Immature natural killer cell (primary cell): ENCODE results near the gene LEP. TPM values are rescaled to one million over a fixed set of nuclear protein-coding genes. Genes with fewer than 3 reads are reported as not detected.
A peak's percentile ranks its signal among the peaks of the same experiment; 100 is the strongest.

Experiments
- DNase-seq, 3 donors: peaks; one replicate each; pipeline ENCODE4 v3.0.0; 2022; ENCODE audit warnings: mixed read lengths in 1 of 3
- H3K27ac Mint-ChIP-seq, 6 donors: one replicate each; pipeline ENCODE4 v1.8.0; 2020; ENCODE audit warnings: mixed read lengths in 6 of 6, mild to moderate bottlenecking in 5 of 6, inconsistent platforms in 4 of 6, moderate library complexity in 3 of 6
- H3K27me3 Mint-ChIP-seq, 3 donors: one replicate each; pipeline ENCODE4 v1.8.0; 2020 to 2021; ENCODE audit warnings: low read depth in 3 of 3, mild to moderate bottlenecking in 3 of 3, mixed read lengths in 3 of 3, moderate library complexity in 3 of 3, inconsistent platforms in 1 of 3
- H3K36me3 Mint-ChIP-seq, 3 donors: one replicate each; pipeline ENCODE4 v1.8.0; 2020; ENCODE audit warnings: mixed read lengths in 3 of 3, inconsistent platforms in 2 of 3, mild to moderate bottlenecking in 2 of 3
- H3K4me1 Mint-ChIP-seq, 2 donors: one replicate each; pipeline ENCODE4 v1.8.0; 2020; ENCODE audit warnings: inconsistent platforms in 2 of 2, mild to moderate bottlenecking in 2 of 2, mixed read lengths in 2 of 2, moderate library complexity in 1 of 2
- H3K4me3 Mint-ChIP-seq, 5 donors: one replicate each; pipeline ENCODE4 v1.8.0; 2020; ENCODE audit warnings: mild to moderate bottlenecking in 5 of 5, mixed read lengths in 5 of 5, inconsistent platforms in 3 of 5, moderate library complexity in 3 of 5
- H3K9me3 Mint-ChIP-seq, 6 donors: one replicate each; pipeline ENCODE4 v1.8.0; 2020; ENCODE audit warnings: mild to moderate bottlenecking in 6 of 6, mixed read lengths in 6 of 6, inconsistent platforms in 4 of 6, moderate library complexity in 3 of 6
- polyA plus RNA-seq, 3 donors: library from polyadenylated mRNA; unstranded; fragments of 300-500 nt; fragmentation: Illumina TruSeq; gene quantifications; one replicate each; pipeline ENCODE4 v1.2.3, GENCODE V29; 2021

LEP gene
- polyA plus RNA-seq, 3 donors from 2014 or later = not detected

GRCh38 chr7:128243273-128243672 lies 2.2 kb downstream of the LEP start:
- H3K27ac Mint-ChIP-seq = no peak overlapping the region
- H3K4me3 Mint-ChIP-seq = no peak overlapping the region
- no peaks in the 10 kb centered on the region for H3K4me1 Mint-ChIP-seq
- H3K9me3 Mint-ChIP-seq = peaks cover 6 to 15% (median 13%) of the 10 kb centered on the region in 6 donors
- H3K36me3 Mint-ChIP-seq = peaks cover 0 to 7% (median 4%) of the 10 kb centered on the region in 3 donors
- H3K27me3 Mint-ChIP-seq = peaks cover 6 to 8% (median 7%) of the 10 kb centered on the region in 3 donors
- no peak for DNase-seq

- Mint-ChIP-seq H3K4me3 (no peak overlapping the region), H3K27me3 (peaks cover 4 to 7% (median 6%) of the 10 kb centered on the region in 3 donors), H3K36me3 (no peaks in the 10 kb centered on the region), H3K9me3 (peaks cover 0 to 6% (median 0%) of the 10 kb centered on the region in 6 donors), H3K4me1 (no peaks in the 10 kb centered on the region), H3K27ac (peak overlapping the region in 1 of 6 donors; percentile 60)
- DNase-seq = no peak
Measured at GRCh38 chr7:128244861-128245260, 3.8 kb downstream of the LEP start.

- H3K4me3 Mint-ChIP-seq = no peak overlapping the region
- H3K4me1 Mint-ChIP-seq = no peaks in the 10 kb centered on the region
- peak overlapping the region in 1 of 6 donors; percentile 54 for H3K27ac Mint-ChIP-seq
- DNase-seq = no peak
- peaks cover 2 to 7% (median 5%) of the 10 kb centered on the region in 3 donors for H3K27me3 Mint-ChIP-seq
- no peaks in the 10 kb centered on the region for H3K9me3 Mint-ChIP-seq
- H3K36me3 Mint-ChIP-seq = no peaks in the 10 kb centered on the region
Measured at GRCh38 chr7:128247108-128247507, 6.0 kb downstream of the LEP start.

- Mint-ChIP-seq H3K4me3 (no peak overlapping the region), H3K9me3 (no peaks in the 10 kb centered on the region), H3K4me1 (peaks cover 0 to under 1% of the 10 kb centered on the region in 2 donors), H3K27ac (peak overlapping the region in 1 of 6 donors; percentile 54), H3K27me3 (peaks cover 2 to 5% (median 5%) of the 10 kb centered on the region in 3 donors), H3K36me3 (no peaks in the 10 kb centered on the region)
- no peak for DNase-seq
Measured at GRCh38 chr7:128247640-128248194, 6.6 kb downstream of the LEP start.

GRCh38 chr7:128251337-128251736 lies 10.3 kb downstream of the LEP start:
- Mint-ChIP-seq H3K4me1 (peaks cover 0 to 5% of the 10 kb centered on the region in 2 donors), H3K27me3 (peaks cover 0 to 4% (median 0%) of the 10 kb centered on the region in 3 donors), H3K27ac (no peak overlapping the region), H3K9me3 (no peaks in the 10 kb centered on the region), H3K36me3 (no peaks in the 10 kb centered on the region), H3K4me3 (no peak overlapping the region)
- no peak for DNase-seq

- no peak overlapping the region for H3K4me3 Mint-ChIP-seq
- no peak for DNase-seq
- H3K27ac Mint-ChIP-seq = peak overlapping the region in 2 of 6 donors; percentile 5 to 36
- no peaks in the 10 kb centered on the region for H3K36me3 Mint-ChIP-seq
- no peaks in the 10 kb centered on the region for H3K9me3 Mint-ChIP-seq
- H3K4me1 Mint-ChIP-seq = peaks cover 0 to 5% of the 10 kb centered on the region in 2 donors
- peaks cover 0 to 5% (median 2%) of the 10 kb centered on the region in 3 donors for H3K27me3 Mint-ChIP-seq
Measured at GRCh38 chr7:128253701-128254100, 12.6 kb downstream of the LEP start.

- Mint-ChIP-seq H3K9me3 (no peaks in the 10 kb centered on the region), H3K27ac (no peak overlapping the region), H3K36me3 (no peaks in the 10 kb centered on the region), H3K4me1 (peaks cover 0 to 5% of the 10 kb centered on the region in 2 donors), H3K27me3 (peaks cover 0 to 5% (median 2%) of the 10 kb centered on the region in 3 donors), H3K4me3 (no peak overlapping the region)
- DNase-seq = no peak
Measured at GRCh38 chr7:128254470-128254869, 13.4 kb downstream of the LEP start.

GRCh38 chr7:128255271-128255670 lies 14.2 kb downstream of the LEP start:
- Mint-ChIP-seq H3K27me3 (peaks cover 0 to 5% (median 2%) of the 10 kb centered on the region in 3 donors), H3K9me3 (no peaks in the 10 kb centered on the region), H3K27ac (no peak overlapping the region), H3K36me3 (no peaks in the 10 kb centered on the region), H3K4me3 (no peak overlapping the region), H3K4me1 (peaks cover 0 to 5% of the 10 kb centered on the region in 2 donors)
- no peak for DNase-seq

- H3K4me3 Mint-ChIP-seq = no peak overlapping the region
- H3K27ac Mint-ChIP-seq = peak overlapping the region in 2 of 6 donors; percentile 46 to 61
- no peak for DNase-seq
Measured at GRCh38 chr7:128257458-128257857, 16.4 kb downstream of the LEP start.

GRCh38 chr7:128259131-128260061 lies 18.3 kb downstream of the LEP start:
- Mint-ChIP-seq H3K36me3 (no peaks in the 10 kb centered on the region), H3K4me3 (no peak overlapping the region), H3K9me3 (no peaks in the 10 kb centered on the region), H3K27ac (no peak overlapping the region), H3K4me1 (no peaks in the 10 kb centered on the region), H3K27me3 (peaks cover 3 to 8% (median 7%) of the 10 kb centered on the region in 3 donors)
- no peak for DNase-seq

More at GRCh38 chr7:128257458-128257857, 16.4 kb downstream of the LEP start:
- Mint-ChIP-seq H3K36me3 (no peaks in the 10 kb centered on the region), H3K4me1 (peaks cover 0 to 5% of the 10 kb centered on the region in 2 donors), H3K9me3 (no peaks in the 10 kb centered on the region), H3K27me3 (peaks cover 2 to 6% (median 3%) of the 10 kb centered on the region in 3 donors)

GRCh38 chr7:128260069-128260795 lies 19.2 kb downstream of the LEP start:
- H3K4me3 Mint-ChIP-seq = no peak overlapping the region
- H3K4me1 Mint-ChIP-seq = no peaks in the 10 kb centered on the region
- no peak overlapping the region for H3K27ac Mint-ChIP-seq
- no peak for DNase-seq
- H3K36me3 Mint-ChIP-seq = no peaks in the 10 kb centered on the region
- no peaks in the 10 kb centered on the region for H3K9me3 Mint-ChIP-seq
- H3K27me3 Mint-ChIP-seq = peaks cover 2 to 8% (median 7%) of the 10 kb centered on the region in 3 donors

GRCh38 chr7:128262273-128263028 lies 21.4 kb downstream of the LEP start:
- Mint-ChIP-seq H3K27me3 (peaks cover 2 to 8% (median 7%) of the 10 kb centered on the region in 3 donors), H3K36me3 (no peaks in the 10 kb centered on the region), H3K4me1 (no peaks in the 10 kb centered on the region), H3K9me3 (no peaks in the 10 kb centered on the region), H3K27ac (no peak overlapping the region), H3K4me3 (no peak overlapping the region)
- no peak for DNase-seq

- Mint-ChIP-seq H3K9me3 (no peaks in the 10 kb centered on the region), H3K27ac (no peak overlapping the region), H3K4me3 (no peak overlapping the region), H3K4me1 (no peaks in the 10 kb centered on the region), H3K27me3 (peaks cover 2 to 7% (median 6%) of the 10 kb centered on the region in 3 donors), H3K36me3 (peaks cover 0 to under 1% (median 0%) of the 10 kb centered on the region in 3 donors)
- no peak for DNase-seq
Measured at GRCh38 chr7:128263420-128263819, 22.3 kb downstream of the LEP start.
